NT2/D1 (cell line): ENCODE data around the gene NT5E.
"Not testable (repeated sequence)": the region's sequence is repeated elsewhere in the genome, so short reads cannot be mapped to it uniquely, and the experiment has no call there.

Source experiments
- DNase-seq: peaks from one replicate; pipeline ENCODE4 v3.0.0-alpha.2; 2011; ENCODE audit warnings: low read depth, low spot score
- H3K27me3 ChIP-seq: 2 replicates; pipeline ENCODE4 v1.6.0; 2011; ENCODE audit warnings: mild to moderate bottlenecking; ENCODE audit not compliant: insufficient read length, insufficient read depth
- H3K36me3 ChIP-seq: 2 replicates; pipeline ENCODE4 v1.6.1; 2011; ENCODE audit warnings: mild to moderate bottlenecking, low read length, mixed read lengths; ENCODE audit not compliant: insufficient read depth, insufficient read length
- H3K4me1 ChIP-seq: 2 replicates; pipeline ENCODE4 v1.5.1; 2011; ENCODE audit not compliant: insufficient read depth, insufficient read length
- H3K4me3 ChIP-seq: 2 replicates; pipeline ENCODE4 v1.5.1; 2011; ENCODE audit warnings: low read depth; ENCODE audit not compliant: insufficient read length
- H3K9ac ChIP-seq: 2 replicates; pipeline ENCODE4 v1.6.0; 2011; ENCODE audit warnings: low read depth; ENCODE audit not compliant: insufficient read length
- H3K9me3 ChIP-seq: 2 replicates; pipeline ENCODE4 v1.5.1; 2011; ENCODE audit warnings: mild to moderate bottlenecking, low read length; ENCODE audit not compliant: insufficient read depth
- SUZ12 ChIP-seq: IDR thresholded peaks from 2 replicates; pipeline ENCODE4 v1.6.1; 2011; ENCODE audit not compliant: insufficient read length, insufficient read depth; ENCODE audit errors: extremely low read depth
- YY1 ChIP-seq: IDR thresholded peaks from 2 replicates; pipeline ENCODE4 v1.6.1; 2011; ENCODE audit not compliant: insufficient read length, insufficient read depth
- ZNF274 ChIP-seq: IDR thresholded peaks from 2 replicates; pipeline ENCODE4 v1.6.1; 2011; ENCODE audit warnings: mild to moderate bottlenecking, low read depth, low read length

NT5E gene

GRCh38 chr6:85494547-85495536, 45.0 kb downstream of the NT5E start:
- no peaks in the 10 kb centered on the region for H3K4me1 ChIP-seq
- TF ChIP-seq YY1 = no peak
- TF ChIP-seq ZNF274 = no peak
- no peak for TF ChIP-seq SUZ12
- H3K9ac ChIP-seq = no peak overlapping the region
- no peak overlapping the region for H3K4me3 ChIP-seq
- H3K9me3 ChIP-seq = peaks cover 12% of the 10 kb centered on the region; the same call in 1 of the 2 replicates
- H3K27me3 ChIP-seq = no peaks in the 10 kb centered on the region
- no peaks in the 10 kb centered on the region for H3K36me3 ChIP-seq
- no peak for DNase-seq

- no peaks in the 10 kb centered on the region for H3K27me3 ChIP-seq
- no peak overlapping the region for H3K4me3 ChIP-seq
- H3K9ac ChIP-seq = no peak overlapping the region
- TF ChIP-seq YY1 = no peak
- no peak for DNase-seq
- no peaks in the 10 kb centered on the region for H3K4me1 ChIP-seq
- H3K36me3 ChIP-seq = no peaks in the 10 kb centered on the region
- H3K9me3 ChIP-seq = peaks cover 12% of the 10 kb centered on the region; the same call in 1 of the 2 replicates
Observed at GRCh38 chr6:85496009-85496579, 46.2 kb downstream of the NT5E start.

- H3K4me3 ChIP-seq = no peak overlapping the region
- no peak for DNase-seq
- no peaks in the 10 kb centered on the region for H3K27me3 ChIP-seq
- H3K9me3 ChIP-seq = peaks cover 12% of the 10 kb centered on the region; the same call in 1 of the 2 replicates
- no peak overlapping the region for H3K9ac ChIP-seq
- H3K36me3 ChIP-seq = no peaks in the 10 kb centered on the region
- TF ChIP-seq YY1 (no peak), ZNF274 (no peak), SUZ12 (no peak)
- no peaks in the 10 kb centered on the region for H3K4me1 ChIP-seq
Observed at GRCh38 chr6:85496856-85497255, 47.0 kb downstream of the NT5E start.

- H3K4me1 ChIP-seq = no peaks in the 10 kb centered on the region
- H3K27me3 ChIP-seq = no peaks in the 10 kb centered on the region
- H3K9ac ChIP-seq = no peak overlapping the region
- TF ChIP-seq YY1 = no peak
- TF ChIP-seq SUZ12 = no peak
- no peak for DNase-seq
- no peaks in the 10 kb centered on the region for H3K36me3 ChIP-seq
- H3K4me3 ChIP-seq = no peak overlapping the region
- H3K9me3 ChIP-seq = peaks cover 12% of the 10 kb centered on the region; the same call in 1 of the 2 replicates
Observed at GRCh38 chr6:85498596-85499258, 48.8 kb downstream of the NT5E start.

- Histone ChIP-seq H3K36me3 (peaks cover 11% of the 10 kb centered on the region), H3K9ac (no peak overlapping the region), H3K27me3 (no peaks in the 10 kb centered on the region), H3K4me3 (no peak overlapping the region), H3K4me1 (no peaks in the 10 kb centered on the region), H3K9me3 (no peaks in the 10 kb centered on the region)
- DNase-seq = no peak
- no peak for TF ChIP-seq ZNF274
- TF ChIP-seq SUZ12 = no peak
- TF ChIP-seq YY1 = no peak
Observed at GRCh38 chr6:85506441-85507093, 56.7 kb downstream of the NT5E start.

GRCh38 chr6:85516168-85516567, 66.3 kb downstream of the NT5E start:
- no peak overlapping the region for H3K4me3 ChIP-seq
- H3K9me3 ChIP-seq = no peaks in the 10 kb centered on the region
- TF ChIP-seq YY1 (no peak), SUZ12 (no peak)
- H3K9ac ChIP-seq = no peak overlapping the region
- no peak for DNase-seq
- no peaks in the 10 kb centered on the region for H3K27me3 ChIP-seq
- H3K36me3 ChIP-seq = peaks cover 29% of the 10 kb centered on the region
- no peaks in the 10 kb centered on the region for H3K4me1 ChIP-seq

- not testable (repeated sequence) for H3K9me3 ChIP-seq, DNase-seq, H3K27me3 ChIP-seq, H3K4me3 ChIP-seq, H3K9ac ChIP-seq, H3K4me1 ChIP-seq, H3K36me3 ChIP-seq
Observed at GRCh38 chr6:85524281-85524680, 74.4 kb downstream of the NT5E start.
